GM18520 (cell line): ENCODE results near the gene CIRBP.
"Not testable (repeated sequence)": the region's sequence is repeated elsewhere in the genome, so short reads cannot be mapped to it uniquely, and the experiment has no call there.

ENCODE experiments used
- ATAC-seq: cut with Tn5 transposase; IDR thresholded peaks from one replicate; pipeline ENCODE4 v1.9.1; 2021; ENCODE audit not compliant: unreplicated experiment

The CIRBP gene

DNA sequence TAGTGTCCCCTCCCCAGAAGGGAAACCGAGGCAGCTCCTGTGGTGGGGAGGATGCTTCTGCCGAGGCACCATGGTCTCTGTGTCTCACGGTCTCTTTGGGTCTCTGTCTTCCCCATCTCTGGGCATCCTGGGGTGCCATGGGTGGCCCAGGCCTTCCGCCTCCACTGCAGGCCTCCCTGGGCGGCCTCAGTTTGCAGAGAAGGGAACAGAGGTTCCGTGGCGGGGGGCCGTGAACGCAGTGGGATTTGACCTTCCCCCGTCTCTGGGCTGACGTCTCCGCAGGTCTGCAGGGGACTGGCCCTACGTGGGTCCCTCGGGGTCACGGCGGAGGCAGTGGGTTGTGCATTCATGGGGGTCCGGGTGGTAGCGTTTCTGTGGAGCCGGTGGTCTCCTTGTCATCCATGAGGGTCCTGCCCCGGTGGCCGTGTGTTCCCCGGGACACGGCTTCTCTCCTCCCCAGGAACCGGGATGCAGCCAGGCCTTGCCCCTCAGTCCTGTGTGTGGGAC is 21.1 kb downstream of the CIRBP start:
- no peak for ATAC-seq

- no peak for ATAC-seq
Measured at GRCh38 chr19:1290703-1291651, 21.8 kb downstream of the CIRBP start.

GRCh38 chr19:1291761-1292418 is 22.8 kb downstream of the CIRBP start:
- no peak for ATAC-seq

GRCh38 chr19:1292419-1293151 is 23.5 kb downstream of the CIRBP start:
- no peak for ATAC-seq

- ATAC-seq = no peak
Measured at GRCh38 chr19:1293782-1294604, 24.9 kb downstream of the CIRBP start.

- no peak for ATAC-seq
Measured at GRCh38 chr19:1294688-1295087, 25.6 kb downstream of the CIRBP start.

GRCh38 chr19:1295169-1296012 is 26.3 kb downstream of the CIRBP start:
- no peak for ATAC-seq

DNA sequence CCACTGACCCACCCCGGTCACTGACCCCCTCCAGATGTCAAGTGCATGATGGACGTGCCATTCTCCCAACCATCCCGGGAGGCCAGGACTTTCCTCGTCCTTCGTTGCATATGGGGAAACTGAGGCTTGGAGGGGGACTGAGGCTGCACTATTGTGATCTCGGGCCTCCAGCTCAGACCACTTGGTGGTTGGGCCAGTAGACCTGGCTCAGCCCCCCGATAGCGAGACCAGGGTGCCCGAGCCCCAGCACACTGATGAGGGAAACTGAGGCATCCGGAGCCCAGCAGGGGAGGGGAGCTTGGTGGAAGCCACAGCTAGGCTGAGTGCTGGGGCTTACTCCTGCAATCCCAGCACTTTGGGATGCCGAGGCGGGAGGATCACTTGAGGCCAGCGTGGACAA is 26.9 kb downstream of the CIRBP start:
- ATAC-seq = no peak

GRCh38 chr19:1296575-1297271 is 27.6 kb downstream of the CIRBP start:
- no peak for ATAC-seq

DNA sequence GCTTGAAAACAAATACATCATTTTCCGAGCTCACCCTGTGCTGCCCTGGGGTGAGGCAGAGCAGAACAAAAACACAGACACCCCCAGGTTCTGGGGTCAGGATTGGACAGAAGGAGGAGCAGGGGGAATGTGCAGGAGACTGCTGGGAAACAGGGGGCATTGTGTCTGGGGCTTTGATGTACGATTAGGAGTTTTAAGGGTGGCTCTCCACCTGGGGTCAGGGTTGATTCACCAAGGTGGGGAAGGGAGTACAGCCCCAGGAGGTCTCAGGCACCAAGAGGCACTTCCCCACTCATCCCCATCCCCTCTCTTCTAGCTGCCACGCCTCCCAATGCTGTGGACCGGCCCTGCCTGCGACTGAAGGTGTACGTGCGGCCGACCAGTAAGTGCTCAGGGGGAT is 29.1 kb downstream of the CIRBP start:
- ATAC-seq = no peak

DNA sequence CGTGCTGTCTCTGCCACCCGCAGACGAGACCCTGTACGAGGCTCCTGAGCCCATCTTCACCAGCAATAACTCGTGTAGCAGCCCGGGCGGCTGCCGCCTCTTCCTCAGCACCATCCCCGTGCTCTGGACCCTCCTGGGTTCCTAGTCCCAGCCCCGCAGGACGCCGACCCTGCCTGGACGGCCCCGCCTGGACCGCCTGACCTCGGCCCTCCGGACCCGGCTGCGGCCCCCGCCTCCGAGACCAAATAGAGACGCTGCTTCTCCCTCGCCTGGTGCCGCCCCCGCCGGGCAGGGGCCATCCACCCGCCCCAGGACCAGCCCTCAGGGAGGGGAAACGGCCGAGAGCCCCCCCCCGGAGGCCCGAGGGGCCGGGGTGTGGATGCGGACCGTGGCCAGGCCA is 30.7 kb downstream of the CIRBP start:
- no peak for ATAC-seq

GRCh38 chr19:1300744-1301490 is 31.8 kb downstream of the CIRBP start:
- ATAC-seq = no peak

GRCh38 chr19:1302533-1303239 is 33.6 kb downstream of the CIRBP start:
- ATAC-seq = no peak

GRCh38 chr19:1304197-1304924 is 35.2 kb downstream of the CIRBP start:
- no peak for ATAC-seq

DNA sequence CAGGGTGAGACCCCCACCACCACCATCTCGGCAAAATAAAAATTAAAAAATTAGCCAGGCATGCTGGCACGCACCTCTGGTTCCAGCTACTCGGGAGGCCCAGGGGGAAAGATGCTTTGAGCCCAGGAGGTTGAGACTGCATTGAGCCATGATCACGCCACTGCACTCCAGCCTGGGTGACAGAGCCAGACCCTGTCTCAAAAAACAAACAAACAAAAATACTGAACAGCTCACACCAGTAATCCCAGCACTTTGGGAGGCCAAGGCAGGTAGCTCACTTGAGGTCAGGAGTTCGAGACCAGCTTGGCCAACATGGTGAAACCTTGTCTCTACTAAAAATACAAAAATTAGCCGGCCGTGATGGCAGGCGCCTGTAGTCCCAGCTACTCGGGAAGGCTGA is 36.2 kb downstream of the CIRBP start:
- not testable (repeated sequence) for ATAC-seq

GRCh38 chr19:1307320-1307719 is 38.2 kb downstream of the CIRBP start:
- ATAC-seq = no peak

GRCh38 chr19:1307755-1308303 is 38.7 kb downstream of the CIRBP start:
- no peak for ATAC-seq
